ENCODE data around the gene OR10A5. TPM values are rescaled to one million over a fixed set of nuclear protein-coding genes. Genes with fewer than 3 reads are reported as not detected.

Gene OR10A5
- polyA plus RNA-seq, 1 donor (not counting 4 experiments of a cell fraction or from before 2014, with no cell fraction given): not detected

- H3K9ac ChIP-seq (ENCODE audit: control insufficient read depth, extremely low read depth, insufficient read depth, low read length): no peak overlapping the region
- H4K20me1 ChIP-seq (ENCODE audit: control insufficient read depth, extremely low read depth, insufficient read depth, low read length): no peaks in the 10 kb centered on the region
Observed at GRCh38 chr11:6834021-6834420, 11.5 kb upstream of the OR10A5 start.

GRCh38 chr11:6841694-6842093 is 3.8 kb upstream of the OR10A5 start:
- H3K27ac ChIP-seq (ENCODE audit: control insufficient read depth, insufficient read depth, low read length): no peak overlapping the region
- dilution Hi-C loops (cut with MboI; ENCODE audit: extremely low pct_ligation_motif_present, low sequenced_read_pairs): no loop called here
- no peaks in the 10 kb centered on the region for H3K27me3 ChIP-seq (ENCODE audit: control insufficient read depth, extremely low read depth, insufficient read depth, low read length)
- no peak overlapping the region for H3K4me2 ChIP-seq (ENCODE audit: control insufficient read depth, extremely low read depth, insufficient read depth, low read depth, low read length)
- no peak overlapping the region for H3K4me3 ChIP-seq (ENCODE audit: control insufficient read depth in 2 of 3, extremely low read depth in 1 of 3, insufficient read depth in 2 of 3, low read depth in 1 of 3, low read length in 3 of 3)
- no peaks in the 10 kb centered on the region for H3K9me3 ChIP-seq (ENCODE audit: control insufficient read depth, low read depth, low read length)
- FAIRE-seq (no peak), DNase-seq (ENCODE audit: low read depth, low spot score) (no peak)
- H3K36me3 ChIP-seq (ENCODE audit: control insufficient read depth in 2 of 2, extremely low read depth in 1 of 2, insufficient read depth in 2 of 2, low read length in 2 of 2): no peaks in the 10 kb centered on the region
- no peaks in the 10 kb centered on the region for H3K79me2 ChIP-seq (ENCODE audit: control insufficient read depth, insufficient read depth, low read length)
- TF ChIP-seq EZH2 (IDR thresholded peaks at IDR 0.05; ENCODE audit: low read length) (no peak), CTCF (optimal IDR thresholded peaks at IDR 0.05 in 1 of 3, IDR thresholded peaks at IDR 0.05 in 1 of 3, conservative IDR thresholded peaks at IDR 0.05 in 1 of 3; ENCODE audit: extremely low read depth in 1 of 3, insufficient read depth in 2 of 3, low read length in 3 of 3) (no peak)
- H2AFZ ChIP-seq (ENCODE audit: control insufficient read depth, low read length): no peak overlapping the region
- H4K20me1 ChIP-seq (ENCODE audit: control insufficient read depth, extremely low read depth, insufficient read depth, low read length): no peaks in the 10 kb centered on the region
- no peak overlapping the region for H3K9ac ChIP-seq (ENCODE audit: control insufficient read depth, extremely low read depth, insufficient read depth, low read length)
- H3K9me1 ChIP-seq (ENCODE audit: control insufficient read depth, extremely low read depth, insufficient read depth, low read length): no peaks in the 10 kb centered on the region
- H3K4me1 ChIP-seq (ENCODE audit: control insufficient read depth, extremely low read depth, insufficient read depth, low read length): no peaks in the 10 kb centered on the region

More at GRCh38 chr11:6834021-6834420, 11.5 kb upstream of the OR10A5 start:
- H3K4me3 ChIP-seq (ENCODE audit: control insufficient read depth in 2 of 3, extremely low read depth in 1 of 3, insufficient read depth in 2 of 3, low read depth in 1 of 3, low read length in 3 of 3): no peak overlapping the region
- FAIRE-seq (no peak), DNase-seq (ENCODE audit: low read depth, low spot score) (no peak)
- dilution Hi-C loops (cut with MboI; ENCODE audit: extremely low pct_ligation_motif_present, low sequenced_read_pairs): no loop called here
- no peaks in the 10 kb centered on the region for H3K36me3 ChIP-seq (ENCODE audit: control insufficient read depth in 2 of 2, extremely low read depth in 1 of 2, insufficient read depth in 2 of 2, low read length in 2 of 2)
- H2AFZ ChIP-seq (ENCODE audit: control insufficient read depth, low read length): no peak overlapping the region
- no peaks in the 10 kb centered on the region for H3K27me3 ChIP-seq (ENCODE audit: control insufficient read depth, extremely low read depth, insufficient read depth, low read length)
- no peaks in the 10 kb centered on the region for H3K9me3 ChIP-seq (ENCODE audit: control insufficient read depth, low read depth, low read length)
- TF ChIP-seq EZH2 (IDR thresholded peaks at IDR 0.05; ENCODE audit: low read length): no peak
- no peak for TF ChIP-seq CTCF (optimal IDR thresholded peaks at IDR 0.05 in 1 of 3, IDR thresholded peaks at IDR 0.05 in 1 of 3, conservative IDR thresholded peaks at IDR 0.05 in 1 of 3; ENCODE audit: extremely low read depth in 1 of 3, insufficient read depth in 2 of 3, low read length in 3 of 3)
- H3K4me2 ChIP-seq (ENCODE audit: control insufficient read depth, extremely low read depth, insufficient read depth, low read depth, low read length): no peak overlapping the region
- no peak overlapping the region for H3K27ac ChIP-seq (ENCODE audit: control insufficient read depth, insufficient read depth, low read length)
- H3K9me1 ChIP-seq (ENCODE audit: control insufficient read depth, extremely low read depth, insufficient read depth, low read length): no peaks in the 10 kb centered on the region
- H3K79me2 ChIP-seq (ENCODE audit: control insufficient read depth, insufficient read depth, low read length): no peaks in the 10 kb centered on the region
- H3K4me1 ChIP-seq (ENCODE audit: control insufficient read depth, extremely low read depth, insufficient read depth, low read length): no peaks in the 10 kb centered on the region

Measured in keratinocyte (primary cell).